Measurements from ENCODE around the gene RNF223. TPM values are rescaled to one million over a fixed set of nuclear protein-coding genes. Genes with fewer than 3 reads are reported as not detected.
"Not testable (repeated sequence)": the region's sequence is repeated elsewhere in the genome, so short reads cannot be mapped to it uniquely, and the experiment has no call there.

RNF223 gene
- total RNA-seq, 1 donor from 2014 or later: not detected

DNA sequence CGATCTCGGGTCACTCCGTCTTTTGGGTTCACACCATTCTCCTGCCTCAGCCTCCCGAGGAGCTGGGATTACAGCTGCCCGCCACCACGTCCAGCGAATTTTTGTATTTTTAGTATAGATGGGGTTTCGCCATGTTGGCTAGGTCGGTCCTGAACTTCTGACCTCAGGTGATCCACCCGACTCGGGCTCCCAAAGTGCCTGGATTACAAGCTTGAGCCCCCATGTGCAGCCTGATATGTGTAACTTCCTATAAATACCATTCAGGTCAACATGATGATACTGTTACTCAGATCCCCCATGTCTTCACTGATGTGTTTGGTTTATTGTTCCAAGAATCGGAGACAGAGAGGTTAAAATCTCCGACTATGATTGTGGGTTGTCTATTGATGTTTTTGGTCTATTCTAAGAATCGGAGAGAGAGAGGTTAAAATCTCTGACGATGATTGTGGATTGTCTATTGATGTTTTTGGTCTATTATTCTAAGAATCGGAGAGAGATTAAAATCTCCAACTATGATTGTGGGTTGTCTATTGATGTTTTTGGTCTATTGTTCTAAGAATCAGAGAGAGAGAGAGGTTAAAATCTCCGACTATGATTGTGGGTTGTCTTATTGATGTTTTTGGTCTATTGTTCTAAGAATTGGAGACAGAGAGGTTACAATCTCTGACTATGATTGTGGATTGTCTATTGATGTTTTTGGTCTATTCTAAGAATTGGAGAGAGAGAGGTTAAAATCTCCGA lies 24.7 kb upstream of the RNF223 start:
- no peak overlapping the region for H3K4me3 Mint-ChIP-seq (ENCODE audit: unreplicated experiment)
- no peaks in the 10 kb centered on the region for H3K27me3 Mint-ChIP-seq (ENCODE audit: unreplicated experiment)
- H3K27ac Mint-ChIP-seq (ENCODE audit: unreplicated experiment): no peak overlapping the region
- H3K9me3 Mint-ChIP-seq (ENCODE audit: unreplicated experiment): peaks cover 8% of the 10 kb centered on the region
- DNase-seq (ENCODE audit: extremely low spot score, unreplicated experiment): peak; percentile 7
- no peaks in the 10 kb centered on the region for H3K4me1 Mint-ChIP-seq (ENCODE audit: unreplicated experiment)
- TF ChIP-seq CTCF (IDR thresholded peaks at IDR 0.05): no peak
- peaks cover 3% of the 10 kb centered on the region for H3K36me3 Mint-ChIP-seq (ENCODE audit: unreplicated experiment)

DNA sequence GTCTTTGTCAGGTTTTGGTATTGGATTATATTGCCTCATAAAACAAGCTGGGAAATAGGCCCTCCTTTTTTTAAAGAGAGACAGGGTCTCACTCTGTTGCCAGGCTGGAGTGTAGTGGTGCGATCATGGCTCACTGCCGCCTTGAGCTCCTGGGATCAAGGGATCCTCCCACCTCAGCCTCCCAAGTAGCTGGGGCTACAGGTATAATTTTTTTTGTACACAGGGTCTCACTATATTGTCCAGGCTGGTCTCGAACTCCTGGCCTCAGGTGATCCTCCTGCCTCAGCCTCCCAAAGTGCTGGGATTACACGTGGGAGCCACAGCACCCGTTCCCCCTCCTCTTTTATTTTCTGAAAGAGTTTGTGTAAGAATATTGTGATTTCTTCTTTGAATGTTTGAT lies 22.0 kb upstream of the RNF223 start:
- not testable (repeated sequence) for H3K4me1 Mint-ChIP-seq (ENCODE audit: unreplicated experiment); H3K36me3 Mint-ChIP-seq (ENCODE audit: unreplicated experiment); H3K27ac Mint-ChIP-seq (ENCODE audit: unreplicated experiment); H3K9me3 Mint-ChIP-seq (ENCODE audit: unreplicated experiment); H3K27me3 Mint-ChIP-seq (ENCODE audit: unreplicated experiment); H3K4me3 Mint-ChIP-seq (ENCODE audit: unreplicated experiment)
- peak; percentile 57 for DNase-seq (ENCODE audit: extremely low spot score, unreplicated experiment)

GRCh38 chr1:1094981-1095380 lies 20.9 kb upstream of the RNF223 start:
- H3K4me1 Mint-ChIP-seq (ENCODE audit: unreplicated experiment): no peaks in the 10 kb centered on the region
- H3K27me3 Mint-ChIP-seq (ENCODE audit: unreplicated experiment): no peaks in the 10 kb centered on the region
- TF ChIP-seq CTCF (IDR thresholded peaks at IDR 0.05): no peak
- peaks cover 8% of the 10 kb centered on the region for H3K9me3 Mint-ChIP-seq (ENCODE audit: unreplicated experiment)
- no peaks in the 10 kb centered on the region for H3K36me3 Mint-ChIP-seq (ENCODE audit: unreplicated experiment)
- no peak overlapping the region for H3K27ac Mint-ChIP-seq (ENCODE audit: unreplicated experiment)
- H3K4me3 Mint-ChIP-seq (ENCODE audit: unreplicated experiment): no peak overlapping the region
- DNase-seq (ENCODE audit: extremely low spot score, unreplicated experiment): peak; percentile 30

- no peaks in the 10 kb centered on the region for H3K9me3 Mint-ChIP-seq (ENCODE audit: unreplicated experiment)
- DNase-seq (ENCODE audit: extremely low spot score, unreplicated experiment): peak; percentile 73
- TF ChIP-seq CTCF (IDR thresholded peaks at IDR 0.05): no peak
- H3K27ac Mint-ChIP-seq (ENCODE audit: unreplicated experiment): no peak overlapping the region
- no peaks in the 10 kb centered on the region for H3K4me1 Mint-ChIP-seq (ENCODE audit: unreplicated experiment)
- no peak overlapping the region for H3K4me3 Mint-ChIP-seq (ENCODE audit: unreplicated experiment)
- H3K36me3 Mint-ChIP-seq (ENCODE audit: unreplicated experiment): no peaks in the 10 kb centered on the region
- H3K27me3 Mint-ChIP-seq (ENCODE audit: unreplicated experiment): no peaks in the 10 kb centered on the region
These were observed 19.5 kb upstream of the RNF223 start for GRCh38 chr1:1093610-1093943.

DNA sequence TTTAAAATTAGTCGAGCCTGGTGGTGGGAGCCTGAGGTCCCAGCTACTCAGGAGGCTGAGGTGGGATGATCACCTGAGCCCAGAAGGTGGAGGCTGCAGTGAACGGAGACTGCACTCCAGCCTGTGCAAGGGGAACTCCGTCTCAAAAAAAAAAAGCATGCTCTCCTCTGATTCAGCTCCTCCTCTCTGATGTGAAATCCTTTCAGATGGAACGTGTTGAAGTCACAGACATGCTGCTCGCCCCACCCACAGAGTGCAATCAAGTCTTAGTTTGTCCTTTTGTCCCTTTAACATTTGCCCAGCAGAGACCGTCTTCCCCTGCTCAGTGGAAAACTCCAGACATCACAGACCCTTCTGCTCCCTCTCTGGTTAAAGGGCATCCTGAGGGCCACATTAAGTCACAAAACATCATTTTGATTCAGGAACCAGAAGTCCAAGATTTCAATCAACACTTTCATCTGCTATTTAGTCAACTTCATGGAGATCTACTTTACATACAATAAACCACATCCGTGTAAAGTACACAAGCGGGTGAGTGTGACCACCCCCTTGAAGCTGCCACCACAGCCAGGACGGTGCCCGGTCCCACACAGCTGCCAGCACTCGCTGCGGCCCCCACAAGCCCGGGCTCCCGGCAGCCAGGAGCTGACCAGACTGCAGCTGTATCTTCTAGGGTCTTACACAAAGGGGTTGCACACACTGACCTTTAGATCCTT lies 18.9 kb upstream of the RNF223 start:
- H3K36me3 Mint-ChIP-seq (ENCODE audit: unreplicated experiment): no peaks in the 10 kb centered on the region
- H3K27me3 Mint-ChIP-seq (ENCODE audit: unreplicated experiment): no peaks in the 10 kb centered on the region
- TF ChIP-seq CTCF (IDR thresholded peaks at IDR 0.05): no peak
- no peak overlapping the region for H3K27ac Mint-ChIP-seq (ENCODE audit: unreplicated experiment)
- H3K4me3 Mint-ChIP-seq (ENCODE audit: unreplicated experiment): no peak overlapping the region
- peak; percentile 72 for DNase-seq (ENCODE audit: extremely low spot score, unreplicated experiment)
- H3K9me3 Mint-ChIP-seq (ENCODE audit: unreplicated experiment): no peaks in the 10 kb centered on the region
- H3K4me1 Mint-ChIP-seq (ENCODE audit: unreplicated experiment): no peaks in the 10 kb centered on the region

Data from osteocyte (in vitro differentiated cells).